SU-DHL-6 (cell line): ENCODE measurements around the gene FASTKD3.
A peak's percentile ranks its signal among the peaks of the same experiment; 100 is the strongest.

ENCODE experiments used
- H2AFZ ChIP-seq: fragments of 200-600 bp; sonication (generic); 2 replicates; pipeline ENCODE4 v1.6.1; 2014; ENCODE audit warnings: low read depth, mild to moderate bottlenecking, moderate library complexity, mixed read lengths, antibody characterized with exemption, low read length; ENCODE audit not compliant: severe bottlenecking
- H3F3A ChIP-seq: fragments of 200-600 bp; shearing (Covaris generic); 2 replicates; pipeline ENCODE4 v1.6.0; 2016; ENCODE audit warnings: antibody characterized with exemption, mild to moderate bottlenecking; ENCODE audit not compliant: insufficient read depth
- H3K27ac ChIP-seq: fragments of 200-600 bp; sonication (generic); 2 replicates; pipeline ENCODE4 v1.5.1; 2016; ENCODE audit warnings: low read depth, mild to moderate bottlenecking, low read length, moderate library complexity, mixed read lengths
- H3K27me3 ChIP-seq: fragments of 200-600 bp; sonication (generic), shearing (Covaris generic); 2 replicates; pipeline ENCODE4 v1.6.0; 2014; ENCODE audit warnings: mild to moderate bottlenecking, low read length
- H3K36me3 ChIP-seq: fragments of 200-600 bp; sonication (generic); 2 replicates; pipeline ENCODE4 v1.6.1; 2014; ENCODE audit warnings: mild to moderate bottlenecking, low read length, mixed read lengths
- H3K4me2 ChIP-seq: fragments of 300-600, 200-600 bp; shearing (Covaris generic), sonication (generic); 2 replicates; pipeline ENCODE4 v1.6.0; 2014; ENCODE audit warnings: low read length, low read depth, mild to moderate bottlenecking; ENCODE audit not compliant: poor library complexity, severe bottlenecking
- H3K4me3 ChIP-seq: fragments of 200-600 bp; sonication (generic); 2 replicates; pipeline ENCODE4 v1.5.1; 2014; ENCODE audit warnings: antibody characterized with exemption, low read length, mild to moderate bottlenecking, mixed read lengths; ENCODE audit not compliant: insufficient read depth, poor library complexity, severe bottlenecking
- H3K79me2 ChIP-seq: fragments of 200-600 bp; sonication (generic); 2 replicates; pipeline ENCODE4 v1.6.1; 2014; ENCODE audit warnings: mild to moderate bottlenecking, low read length, moderate library complexity; ENCODE audit not compliant: insufficient read depth
- H3K9ac ChIP-seq: fragments of 200-600 bp; sonication (generic); 2 replicates; pipeline ENCODE4 v1.7.0; 2014; ENCODE audit warnings: mild to moderate bottlenecking, low read length
- H3K9me2 ChIP-seq: fragments of 200-600 bp; sonication (generic); replicated peaks from 2 replicates; pipeline ENCODE4 v1.6.1; 2014; ENCODE audit warnings: low read length; ENCODE audit not compliant: insufficient read depth
- H3K9me3 ChIP-seq: fragments of 200-600 bp; sonication (generic); 2 replicates; pipeline ENCODE4 v1.6.1; 2014; ENCODE audit warnings: low read length, mixed read lengths; ENCODE audit not compliant: insufficient read depth
- H4K20me1 ChIP-seq: fragments of 200-600 bp; sonication (generic); 2 replicates; pipeline ENCODE4 v1.6.1; 2014; ENCODE audit warnings: low read depth, mild to moderate bottlenecking, antibody characterized with exemption, low read length, moderate library complexity, mixed read lengths
- EZH2phosphoT487 ChIP-seq: fragments of 200-600 bp; sonication (generic), shearing (Covaris generic); conservative IDR thresholded peaks from 2 replicates; pipeline ENCODE4 v1.6.1; 2018; ENCODE audit warnings: mild to moderate bottlenecking, antibody characterized with exemption, low read length, moderate library complexity, mixed read lengths
- TF ChIP-seq, protein P1 (sequence below): fragments of 200-600 bp; sonication (generic); IDR thresholded peaks from one replicate; pipeline ENCODE4 v1.5.1; 2017; ENCODE audit warnings: antibody characterized with exemption, mild to moderate bottlenecking, low read length, moderate library complexity; ENCODE audit not compliant: insufficient read depth, poor library complexity, severe bottlenecking

FASTKD3 gene

DNA sequence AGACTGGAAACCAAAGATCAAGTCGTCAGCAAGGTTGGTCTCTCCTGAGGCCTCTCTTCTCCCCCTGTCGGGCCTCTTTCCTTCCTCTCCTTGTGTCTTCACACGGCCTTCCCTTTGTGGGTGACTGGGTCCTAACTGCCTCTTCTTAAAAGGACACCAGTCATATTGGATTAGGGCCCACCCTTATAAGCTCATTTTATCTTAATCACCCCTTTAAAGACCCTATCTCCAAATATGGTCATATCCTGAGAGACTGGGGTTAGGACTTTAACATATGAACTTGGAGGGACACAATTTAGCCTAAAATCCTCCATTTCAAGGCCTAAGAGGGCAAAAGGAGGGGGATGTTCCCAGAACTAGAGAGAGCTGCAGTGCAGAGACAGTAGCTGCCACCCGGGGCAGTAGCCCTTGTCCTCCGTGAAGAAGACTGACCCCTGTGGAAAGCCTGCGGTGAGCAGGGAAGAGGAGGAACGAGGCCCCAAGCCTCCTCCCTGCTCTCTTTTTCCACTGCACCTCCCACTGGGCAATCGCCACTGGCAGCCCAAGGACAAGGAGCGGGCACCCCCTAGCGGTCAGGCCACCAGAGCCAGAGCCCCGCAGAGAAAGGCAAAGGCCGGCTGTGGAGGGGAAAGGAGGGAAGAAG is 52.8 kb downstream of the FASTKD3 start:
- H3K4me2 ChIP-seq = no peak overlapping the region
- H3K9me2 ChIP-seq = no peaks in the 10 kb centered on the region
- no peak overlapping the region for H3K4me3 ChIP-seq
- no peaks in the 10 kb centered on the region for H3K9me3 ChIP-seq
- no peaks in the 10 kb centered on the region for H3K79me2 ChIP-seq
- no peak overlapping the region for H2AFZ ChIP-seq
- H4K20me1 ChIP-seq = no peaks in the 10 kb centered on the region
- H3K27ac ChIP-seq = no peak overlapping the region
- no peak for TF ChIP-seq EZH2phosphoT487
- TF ChIP-seq, protein P1, sequence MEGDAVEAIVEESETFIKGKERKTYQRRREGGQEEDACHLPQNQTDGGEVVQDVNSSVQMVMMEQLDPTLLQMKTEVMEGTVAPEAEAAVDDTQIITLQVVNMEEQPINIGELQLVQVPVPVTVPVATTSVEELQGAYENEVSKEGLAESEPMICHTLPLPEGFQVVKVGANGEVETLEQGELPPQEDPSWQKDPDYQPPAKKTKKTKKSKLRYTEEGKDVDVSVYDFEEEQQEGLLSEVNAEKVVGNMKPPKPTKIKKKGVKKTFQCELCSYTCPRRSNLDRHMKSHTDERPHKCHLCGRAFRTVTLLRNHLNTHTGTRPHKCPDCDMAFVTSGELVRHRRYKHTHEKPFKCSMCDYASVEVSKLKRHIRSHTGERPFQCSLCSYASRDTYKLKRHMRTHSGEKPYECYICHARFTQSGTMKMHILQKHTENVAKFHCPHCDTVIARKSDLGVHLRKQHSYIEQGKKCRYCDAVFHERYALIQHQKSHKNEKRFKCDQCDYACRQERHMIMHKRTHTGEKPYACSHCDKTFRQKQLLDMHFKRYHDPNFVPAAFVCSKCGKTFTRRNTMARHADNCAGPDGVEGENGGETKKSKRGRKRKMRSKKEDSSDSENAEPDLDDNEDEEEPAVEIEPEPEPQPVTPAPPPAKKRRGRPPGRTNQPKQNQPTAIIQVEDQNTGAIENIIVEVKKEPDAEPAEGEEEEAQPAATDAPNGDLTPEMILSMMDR = peak; percentile 80
- H3K36me3 ChIP-seq = no peaks in the 10 kb centered on the region
- H3K9ac ChIP-seq = no peak overlapping the region
- H3F3A ChIP-seq = no peaks in the 10 kb centered on the region
- no peaks in the 10 kb centered on the region for H3K27me3 ChIP-seq

DNA sequence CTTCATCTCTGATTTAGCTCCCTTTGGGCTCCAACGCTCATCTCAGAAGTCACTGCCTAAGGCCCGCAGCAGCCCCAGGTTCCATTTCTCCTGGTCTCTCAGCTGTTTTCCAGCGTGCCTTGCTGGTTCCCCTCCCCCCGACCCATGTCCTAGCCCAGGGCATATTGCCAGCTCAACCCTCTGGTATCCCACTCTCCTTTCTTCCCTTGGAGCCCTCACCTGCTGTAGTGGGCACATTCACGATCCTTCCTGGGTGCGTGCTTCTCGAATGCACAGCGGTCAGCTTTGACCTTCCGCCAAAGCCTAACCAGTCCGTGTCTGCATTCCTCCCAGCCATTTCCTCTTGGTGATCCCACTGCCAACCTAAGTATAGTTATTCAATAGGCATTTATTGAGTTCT is 54.0 kb downstream of the FASTKD3 start:
- H3K36me3 ChIP-seq = no peaks in the 10 kb centered on the region
- no peak for TF ChIP-seq EZH2phosphoT487
- TF ChIP-seq, protein P1 = no peak
- H3K4me3 ChIP-seq = no peak overlapping the region
- no peaks in the 10 kb centered on the region for H3F3A ChIP-seq
- no peak overlapping the region for H3K4me2 ChIP-seq
- H3K27ac ChIP-seq = no peak overlapping the region
- no peaks in the 10 kb centered on the region for H3K9me3 ChIP-seq
- no peaks in the 10 kb centered on the region for H4K20me1 ChIP-seq
- H3K9ac ChIP-seq = no peak overlapping the region
- H3K27me3 ChIP-seq = no peaks in the 10 kb centered on the region
- no peak overlapping the region for H2AFZ ChIP-seq
- H3K9me2 ChIP-seq = no peaks in the 10 kb centered on the region
- H3K79me2 ChIP-seq = no peaks in the 10 kb centered on the region

DNA sequence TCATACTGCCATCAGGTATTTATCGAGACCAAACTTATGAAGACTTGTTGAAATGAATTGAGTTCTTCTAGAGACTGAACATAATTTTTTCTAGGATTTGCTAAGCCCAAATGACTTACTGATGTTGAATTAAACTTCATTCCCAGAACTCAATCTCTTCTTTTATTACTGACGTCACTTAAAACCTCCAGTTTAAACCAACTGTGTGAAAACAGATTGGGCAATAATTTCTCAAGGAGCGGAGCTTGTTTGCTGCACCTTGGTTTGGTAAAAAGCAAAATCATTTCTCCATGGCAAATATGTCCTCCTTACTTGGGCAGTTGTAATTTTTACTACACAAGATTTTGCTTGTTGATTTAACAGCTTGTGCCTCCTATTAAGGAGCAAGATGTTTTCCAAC is 55.3 kb downstream of the FASTKD3 start:
- H3K4me2 ChIP-seq = no peak overlapping the region
- no peaks in the 10 kb centered on the region for H3K79me2 ChIP-seq
- no peaks in the 10 kb centered on the region for H3K9me3 ChIP-seq
- no peaks in the 10 kb centered on the region for H3K9me2 ChIP-seq
- no peak overlapping the region for H2AFZ ChIP-seq
- no peak overlapping the region for H3K9ac ChIP-seq
- no peaks in the 10 kb centered on the region for H3K27me3 ChIP-seq
- H3F3A ChIP-seq = no peaks in the 10 kb centered on the region
- H3K27ac ChIP-seq = no peak overlapping the region
- no peaks in the 10 kb centered on the region for H3K36me3 ChIP-seq
- TF ChIP-seq, protein P1 = no peak
- TF ChIP-seq EZH2phosphoT487 = no peak
- no peak overlapping the region for H3K4me3 ChIP-seq
- H4K20me1 ChIP-seq = no peaks in the 10 kb centered on the region
